Measurements from ENCODE around the gene PI16.

- no peak for TF ChIP-seq CTCF (conservative IDR thresholded peaks at IDR 0.05; ENCODE audit: low read depth in 2 of 2)
- TF ChIP-seq EZH2 (IDR thresholded peaks at IDR 0.05; ENCODE audit: low read depth, unreplicated experiment), result no peak
- TF ChIP-seq POLR2AphosphoS5 (IDR thresholded peaks at IDR 0.05; ENCODE audit: low read depth), result no peak
- TF ChIP-seq, protein P1, sequence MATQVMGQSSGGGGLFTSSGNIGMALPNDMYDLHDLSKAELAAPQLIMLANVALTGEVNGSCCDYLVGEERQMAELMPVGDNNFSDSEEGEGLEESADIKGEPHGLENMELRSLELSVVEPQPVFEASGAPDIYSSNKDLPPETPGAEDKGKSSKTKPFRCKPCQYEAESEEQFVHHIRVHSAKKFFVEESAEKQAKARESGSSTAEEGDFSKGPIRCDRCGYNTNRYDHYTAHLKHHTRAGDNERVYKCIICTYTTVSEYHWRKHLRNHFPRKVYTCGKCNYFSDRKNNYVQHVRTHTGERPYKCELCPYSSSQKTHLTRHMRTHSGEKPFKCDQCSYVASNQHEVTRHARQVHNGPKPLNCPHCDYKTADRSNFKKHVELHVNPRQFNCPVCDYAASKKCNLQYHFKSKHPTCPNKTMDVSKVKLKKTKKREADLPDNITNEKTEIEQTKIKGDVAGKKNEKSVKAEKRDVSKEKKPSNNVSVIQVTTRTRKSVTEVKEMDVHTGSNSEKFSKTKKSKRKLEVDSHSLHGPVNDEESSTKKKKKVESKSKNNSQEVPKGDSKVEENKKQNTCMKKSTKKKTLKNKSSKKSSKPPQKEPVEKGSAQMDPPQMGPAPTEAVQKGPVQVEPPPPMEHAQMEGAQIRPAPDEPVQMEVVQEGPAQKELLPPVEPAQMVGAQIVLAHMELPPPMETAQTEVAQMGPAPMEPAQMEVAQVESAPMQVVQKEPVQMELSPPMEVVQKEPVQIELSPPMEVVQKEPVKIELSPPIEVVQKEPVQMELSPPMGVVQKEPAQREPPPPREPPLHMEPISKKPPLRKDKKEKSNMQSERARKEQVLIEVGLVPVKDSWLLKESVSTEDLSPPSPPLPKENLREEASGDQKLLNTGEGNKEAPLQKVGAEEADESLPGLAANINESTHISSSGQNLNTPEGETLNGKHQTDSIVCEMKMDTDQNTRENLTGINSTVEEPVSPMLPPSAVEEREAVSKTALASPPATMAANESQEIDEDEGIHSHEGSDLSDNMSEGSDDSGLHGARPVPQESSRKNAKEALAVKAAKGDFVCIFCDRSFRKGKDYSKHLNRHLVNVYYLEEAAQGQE (IDR thresholded peaks at IDR 0.05; ENCODE audit: unreplicated experiment), result no peak
- no peak for TF ChIP-seq JUNB (IDR thresholded peaks at IDR 0.05; ENCODE audit: unreplicated experiment)
- TF ChIP-seq, protein P2, sequence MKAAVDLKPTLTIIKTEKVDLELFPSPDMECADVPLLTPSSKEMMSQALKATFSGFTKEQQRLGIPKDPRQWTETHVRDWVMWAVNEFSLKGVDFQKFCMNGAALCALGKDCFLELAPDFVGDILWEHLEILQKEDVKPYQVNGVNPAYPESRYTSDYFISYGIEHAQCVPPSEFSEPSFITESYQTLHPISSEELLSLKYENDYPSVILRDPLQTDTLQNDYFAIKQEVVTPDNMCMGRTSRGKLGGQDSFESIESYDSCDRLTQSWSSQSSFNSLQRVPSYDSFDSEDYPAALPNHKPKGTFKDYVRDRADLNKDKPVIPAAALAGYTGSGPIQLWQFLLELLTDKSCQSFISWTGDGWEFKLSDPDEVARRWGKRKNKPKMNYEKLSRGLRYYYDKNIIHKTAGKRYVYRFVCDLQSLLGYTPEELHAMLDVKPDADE (IDR thresholded peaks at IDR 0.05), result no peak
- TF ChIP-seq NANOG (IDR thresholded peaks at IDR 0.05; ENCODE audit: borderline replicate concordance), result no peak
- no peak for TF ChIP-seq EZH2phosphoT487 (IDR thresholded peaks at IDR 0.05; ENCODE audit: unreplicated experiment)
- TF ChIP-seq STAT1 (IDR thresholded peaks at IDR 0.05; ENCODE audit: unreplicated experiment), result no peak
Observed at GRCh38 chr6:36907781-36908180, 46.8 kb upstream of the PI16 start.

All from GM23338 (cell line).